ENCODE measurements around the gene PHOX2B.

GRCh38 chr4:41784191-41784979, 35.9 kb upstream of the PHOX2B start:
- no peak for TF ChIP-seq CTCF (IDR thresholded peaks at IDR 0.05; ENCODE audit: borderline replicate concordance, extremely low read depth, low read length, poor library complexity, severe bottlenecking)
- TF ChIP-seq EZH2 (IDR thresholded peaks at IDR 0.05; ENCODE audit: borderline replicate concordance, low read depth, low read length, severe bottlenecking) = no peak

All from DND-41 (cell line).